GM12872 (cell line): ENCODE measurements around the gene TMEFF2.

ENCODE experiments used
- TF ChIP-seq, protein P1 (sequence below): IDR thresholded peaks from 3 replicates; pipeline ENCODE4 v1.5.1; 2011; ENCODE audit warnings: low read depth, mild to moderate bottlenecking, low read length, moderate library complexity; ENCODE audit not compliant: insufficient read depth

TMEFF2 gene

DNA sequence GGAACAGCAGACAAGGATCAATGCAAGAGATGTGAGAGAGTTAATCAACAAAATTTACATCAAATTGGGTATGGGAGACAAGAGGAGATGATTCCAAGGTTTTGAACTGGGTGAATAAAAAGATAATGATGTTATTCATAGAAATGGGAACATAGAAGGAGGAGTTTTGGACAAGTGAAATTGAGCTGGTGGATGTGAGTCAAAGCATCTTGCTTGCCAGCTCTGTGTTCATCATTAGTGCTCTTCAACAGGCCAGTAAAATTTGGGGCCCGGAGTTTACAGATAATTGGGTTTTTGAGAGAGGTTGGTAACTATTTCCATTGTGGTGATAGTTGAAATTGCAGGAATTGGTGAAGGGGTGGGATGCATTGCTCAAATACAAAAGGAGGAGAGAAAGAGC is 277.9 kb downstream of the TMEFF2 start:
- TF ChIP-seq, protein P1, sequence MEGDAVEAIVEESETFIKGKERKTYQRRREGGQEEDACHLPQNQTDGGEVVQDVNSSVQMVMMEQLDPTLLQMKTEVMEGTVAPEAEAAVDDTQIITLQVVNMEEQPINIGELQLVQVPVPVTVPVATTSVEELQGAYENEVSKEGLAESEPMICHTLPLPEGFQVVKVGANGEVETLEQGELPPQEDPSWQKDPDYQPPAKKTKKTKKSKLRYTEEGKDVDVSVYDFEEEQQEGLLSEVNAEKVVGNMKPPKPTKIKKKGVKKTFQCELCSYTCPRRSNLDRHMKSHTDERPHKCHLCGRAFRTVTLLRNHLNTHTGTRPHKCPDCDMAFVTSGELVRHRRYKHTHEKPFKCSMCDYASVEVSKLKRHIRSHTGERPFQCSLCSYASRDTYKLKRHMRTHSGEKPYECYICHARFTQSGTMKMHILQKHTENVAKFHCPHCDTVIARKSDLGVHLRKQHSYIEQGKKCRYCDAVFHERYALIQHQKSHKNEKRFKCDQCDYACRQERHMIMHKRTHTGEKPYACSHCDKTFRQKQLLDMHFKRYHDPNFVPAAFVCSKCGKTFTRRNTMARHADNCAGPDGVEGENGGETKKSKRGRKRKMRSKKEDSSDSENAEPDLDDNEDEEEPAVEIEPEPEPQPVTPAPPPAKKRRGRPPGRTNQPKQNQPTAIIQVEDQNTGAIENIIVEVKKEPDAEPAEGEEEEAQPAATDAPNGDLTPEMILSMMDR, result no peak

DNA sequence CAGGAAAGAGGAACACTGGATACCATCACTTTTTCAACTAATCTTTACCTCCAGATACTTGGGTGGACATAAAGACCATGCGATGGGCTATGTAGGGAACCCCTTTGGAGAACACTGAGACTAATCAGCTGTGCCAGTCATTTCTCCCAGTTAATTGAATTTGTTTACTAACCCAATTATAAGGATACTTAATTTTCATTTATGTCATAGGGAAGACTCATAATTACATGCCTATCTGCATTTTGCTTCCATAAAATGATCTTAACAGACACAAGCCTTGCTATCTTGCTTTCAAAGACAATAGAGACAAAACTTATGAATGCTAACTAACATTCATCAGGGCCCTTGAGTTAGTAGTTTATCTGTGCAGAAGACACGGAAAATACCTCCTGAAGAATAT is 279.0 kb downstream of the TMEFF2 start:
- TF ChIP-seq, protein P1, result no peak

GRCh38 chr2:191913796-191914195 is 280.9 kb downstream of the TMEFF2 start:
- TF ChIP-seq, protein P1, result no peak

- TF ChIP-seq, protein P1, result no peak
Measured at GRCh38 chr2:191912764-191913163, 282.0 kb downstream of the TMEFF2 start.

GRCh38 chr2:191910518-191910917 is 284.2 kb downstream of the TMEFF2 start:
- TF ChIP-seq, protein P1, result no peak

GRCh38 chr2:191908874-191909273 is 285.9 kb downstream of the TMEFF2 start:
- TF ChIP-seq, protein P1, result no peak

- TF ChIP-seq, protein P1, result no peak
Measured at GRCh38 chr2:191907545-191907944, 287.2 kb downstream of the TMEFF2 start.

DNA sequence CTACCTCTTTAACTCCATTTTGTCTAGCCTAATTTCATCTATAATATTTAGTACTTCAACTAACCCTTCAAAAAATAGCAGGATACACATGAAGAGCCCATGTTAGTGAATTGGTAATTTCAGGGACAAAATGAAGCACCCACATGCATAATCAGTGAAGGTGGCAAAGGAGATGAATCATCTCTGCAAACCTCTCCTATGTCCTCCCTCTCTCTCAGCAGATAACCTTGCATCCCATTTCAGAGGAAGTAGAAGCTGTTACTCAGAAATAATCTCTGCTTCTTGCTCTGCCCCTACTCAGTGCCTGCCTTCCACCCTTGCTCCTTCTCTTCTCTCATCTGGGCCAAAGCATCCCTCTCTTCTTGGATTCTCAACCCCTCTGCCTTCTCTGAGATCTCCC is 287.6 kb downstream of the TMEFF2 start:
- TF ChIP-seq, protein P1, result no peak
